Cerebellar cortex (tissue), 1 donor: ENCODE results near the gene WASL.
"Not testable (repeated sequence)": the region's sequence is repeated elsewhere in the genome, so short reads cannot be mapped to it uniquely, and the experiment has no call there.

Experiments used
- DNase-seq: peaks from one replicate; pipeline ENCODE4 v3.0.0-alpha.2; 2015; ENCODE audit warnings: low spot score

Gene WASL

DNA sequence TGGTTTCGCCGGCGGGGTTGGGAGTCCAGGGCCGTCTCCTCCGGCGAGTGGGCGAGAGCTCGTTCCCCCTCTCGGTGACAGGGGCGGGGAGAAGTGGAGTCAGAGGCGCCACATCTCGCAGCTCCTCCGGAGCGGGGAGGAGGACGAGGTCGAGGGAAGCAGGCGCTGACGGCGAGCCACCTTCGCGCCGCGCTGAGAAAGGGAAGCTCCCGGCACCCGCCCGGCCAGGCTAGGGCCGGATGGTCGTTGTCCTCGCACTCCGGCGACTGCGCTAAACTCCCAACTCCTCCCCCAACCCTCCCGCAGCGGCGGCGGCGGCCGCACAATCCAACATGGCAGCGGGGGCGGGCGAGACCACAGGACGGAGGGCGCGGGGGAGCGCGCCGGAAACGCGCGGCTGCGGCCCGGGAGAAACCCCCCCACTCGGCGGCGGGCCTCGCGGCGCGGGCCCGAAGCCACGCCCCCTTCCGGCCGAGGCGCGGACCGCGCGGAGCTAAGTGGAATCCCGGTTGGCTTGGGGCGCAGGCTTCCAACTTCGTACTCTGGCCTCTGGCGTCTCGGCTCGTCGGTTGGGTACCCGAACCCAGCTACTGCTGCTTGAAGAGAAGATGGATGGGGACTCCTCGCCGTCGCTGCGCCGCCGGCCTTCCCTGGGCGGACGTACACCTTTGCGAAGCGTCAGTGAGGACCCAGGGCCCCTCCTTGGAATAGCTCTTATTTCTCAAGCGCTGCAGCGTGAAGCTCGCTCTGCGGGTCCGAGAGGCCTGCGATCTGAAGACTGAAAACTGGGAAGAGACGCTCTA is at the start of gene WASL:
TSS of gene WASL (minus strand) at position 270 of the 803 bp plus-strand sequence. CDS start at position 1, 269 bp downstream.
- peak; percentile 87 for DNase-seq

- peak; percentile 29 for DNase-seq
Observed at GRCh38 chr7:123797673-123798531, 49.1 kb upstream of the WASL start.

GRCh38 chr7:123796568-123796967 is 47.8 kb upstream of the WASL start:
- DNase-seq, result no peak

GRCh38 chr7:123795917-123796316 is 47.1 kb upstream of the WASL start:
- no peak for DNase-seq

DNA sequence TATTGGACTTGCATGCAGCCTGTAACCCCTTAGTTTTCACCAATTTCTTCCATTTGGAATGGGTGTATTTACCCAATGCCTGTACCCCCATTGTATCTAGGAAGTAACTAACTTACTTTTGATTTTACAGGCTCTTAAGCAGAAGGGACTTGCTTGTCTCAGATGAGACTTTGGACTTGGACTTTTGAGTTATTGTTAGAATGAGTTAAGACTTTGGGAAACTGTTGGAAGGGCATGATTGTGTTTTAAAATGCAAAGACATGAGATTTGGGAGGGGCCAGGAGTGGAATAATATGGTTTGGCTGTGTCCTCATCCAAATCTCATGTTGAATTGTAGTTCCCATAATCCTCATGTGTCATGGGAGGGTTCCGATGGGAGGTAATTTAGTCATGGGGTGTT is 46.3 kb upstream of the WASL start:
- not testable (repeated sequence) for DNase-seq

GRCh38 chr7:123792547-123792946 is 43.7 kb upstream of the WASL start:
- no peak for DNase-seq

DNA sequence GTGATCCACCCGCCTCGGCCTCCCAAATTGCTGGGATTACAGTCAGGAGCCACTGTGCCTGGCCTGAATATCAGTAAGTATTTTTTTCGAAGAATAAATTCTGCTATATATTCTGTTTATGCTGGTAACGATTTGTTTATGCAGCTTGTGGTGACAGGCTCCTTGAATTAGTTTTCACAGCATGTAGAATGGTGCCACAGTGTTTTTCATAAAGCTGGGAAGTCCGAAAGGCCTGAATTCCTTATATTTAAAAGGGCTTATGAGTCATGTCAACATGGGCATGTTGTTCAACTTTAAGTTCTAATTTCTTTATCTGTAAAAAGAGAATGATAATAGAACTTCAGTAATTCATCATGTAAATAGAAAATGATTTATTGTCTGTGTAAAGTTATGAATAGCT is 42.2 kb upstream of the WASL start:
- DNase-seq, result no peak

DNA sequence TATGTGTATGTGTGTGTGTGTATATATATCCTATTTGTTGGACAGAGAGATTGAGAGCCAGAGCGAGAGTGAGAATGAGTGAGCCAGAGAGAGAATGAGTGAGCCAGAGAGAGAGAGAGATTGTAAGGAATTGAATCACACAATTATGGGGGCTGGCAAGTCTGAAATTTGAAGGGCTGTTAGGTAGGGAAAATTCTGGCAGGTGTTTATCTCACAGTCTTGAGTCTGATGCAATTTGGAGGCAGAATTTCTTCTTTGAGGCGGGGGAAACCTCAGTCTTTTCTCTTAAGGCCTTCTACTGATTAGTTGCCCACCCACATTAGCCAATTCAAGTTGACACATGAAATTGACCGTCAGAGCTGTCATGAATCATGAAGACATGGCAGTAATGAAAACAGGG is 41.0 kb upstream of the WASL start:
- no peak for DNase-seq

GRCh38 chr7:123789206-123789784 is 40.5 kb upstream of the WASL start:
- DNase-seq, result no peak

GRCh38 chr7:123788584-123788983 is 39.8 kb upstream of the WASL start:
- DNase-seq, result no peak

DNA sequence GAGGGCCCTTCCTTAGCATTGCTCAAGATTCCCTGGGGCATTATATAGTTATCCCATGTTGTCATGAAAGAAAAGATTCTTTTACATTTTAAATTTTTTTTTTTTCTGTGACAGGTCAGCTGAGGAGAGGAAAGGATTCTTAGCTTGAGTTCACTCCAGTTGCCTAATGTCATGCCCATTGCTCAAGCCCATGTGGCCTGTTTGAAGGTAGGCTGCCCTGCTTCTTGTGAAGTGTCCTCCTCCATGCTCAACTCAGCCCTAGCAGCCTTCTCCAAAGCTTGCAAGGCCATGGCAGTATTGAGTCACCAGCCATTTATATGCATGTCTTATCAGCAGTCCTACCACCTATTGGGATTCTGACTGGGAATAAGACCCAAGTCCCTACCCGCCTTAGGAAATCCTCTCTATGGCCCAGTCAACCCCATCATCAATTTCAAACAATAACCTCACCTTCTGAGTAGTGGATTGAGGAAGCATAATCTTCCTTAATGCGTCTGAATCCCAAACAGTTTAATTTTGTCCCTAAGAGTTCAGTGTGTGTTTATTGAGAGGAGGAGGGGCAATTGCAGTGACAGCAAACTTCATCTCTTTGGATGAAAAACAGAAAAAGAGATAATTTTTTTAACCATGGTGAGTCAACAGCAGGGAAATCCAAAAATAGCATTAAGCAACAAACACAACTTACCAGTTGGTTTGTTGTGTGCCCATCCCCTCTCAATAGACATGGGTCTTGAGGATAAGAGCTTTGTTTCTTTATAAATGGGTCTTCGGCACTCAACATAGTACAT is 38.6 kb upstream of the WASL start:
- DNase-seq, result no peak

DNA sequence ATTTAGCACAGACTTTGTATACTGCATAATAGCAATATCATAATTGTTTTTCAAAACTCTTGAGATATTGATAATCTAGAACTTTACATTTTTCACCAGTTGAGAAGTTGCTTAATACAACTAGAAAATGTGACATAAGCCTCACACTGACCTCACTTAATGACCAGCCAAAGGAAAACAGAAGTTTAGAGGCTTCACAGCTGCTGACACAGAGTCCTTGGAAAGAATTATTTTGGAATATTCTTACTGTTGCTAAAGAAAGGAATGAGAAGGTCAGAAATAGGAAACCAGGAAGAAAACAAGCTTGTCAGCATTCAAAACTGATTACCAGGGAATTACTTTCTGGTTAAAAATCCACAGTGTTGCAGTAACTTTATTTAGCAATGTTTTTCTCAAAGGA is 35.5 kb upstream of the WASL start:
- no peak for DNase-seq

GRCh38 chr7:123783820-123784219 is 35.0 kb upstream of the WASL start:
- DNase-seq, result no peak

- no peak for DNase-seq
Observed at GRCh38 chr7:123782071-123782798, 33.4 kb upstream of the WASL start.

DNA sequence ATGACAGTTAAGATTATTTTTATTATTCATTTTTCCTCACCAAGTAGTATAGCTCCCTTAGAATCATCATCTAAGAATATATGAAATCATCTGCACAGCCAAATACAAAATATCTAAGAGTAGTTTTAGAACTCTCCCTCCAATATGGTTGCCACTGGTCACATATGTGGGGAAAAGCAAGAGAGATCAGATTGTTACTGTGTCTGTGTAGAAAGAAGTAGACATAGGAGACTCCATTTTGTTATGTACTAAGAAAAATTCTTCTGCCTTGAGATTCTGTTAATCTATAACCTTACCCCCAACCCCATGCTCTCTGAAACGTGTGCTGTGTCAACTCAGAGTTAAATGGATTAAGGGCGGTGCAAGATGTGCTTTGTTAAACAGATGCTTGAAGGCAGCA is 31.7 kb upstream of the WASL start:
- not testable (repeated sequence) for DNase-seq

GRCh38 chr7:123774496-123774895 is 25.7 kb upstream of the WASL start:
- no peak for DNase-seq

GRCh38 chr7:123773481-123773880 is 24.7 kb upstream of the WASL start:
- DNase-seq, result no peak

DNA sequence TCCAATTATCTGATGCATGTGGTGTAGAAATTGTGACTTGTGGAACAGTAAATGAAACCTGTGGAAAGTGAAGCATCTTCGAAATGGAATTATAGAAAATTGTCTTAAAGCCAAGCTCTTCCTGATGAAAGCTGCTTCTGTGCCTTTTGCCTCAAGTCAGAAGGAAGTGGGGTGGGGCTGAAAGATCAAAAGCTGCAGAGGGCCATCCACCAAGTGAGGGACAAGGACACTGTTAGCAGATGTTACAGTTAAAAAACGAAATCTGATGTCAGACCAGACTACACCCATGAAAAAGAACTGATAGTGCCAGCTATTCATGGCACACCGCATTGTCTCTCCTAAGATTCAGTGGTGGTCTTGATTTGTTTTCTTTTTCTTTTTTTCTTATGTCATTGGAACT is 23.8 kb upstream of the WASL start:
- DNase-seq, result no peak

- no peak for DNase-seq
Observed at GRCh38 chr7:123771846-123772245, 23.0 kb upstream of the WASL start.

DNA sequence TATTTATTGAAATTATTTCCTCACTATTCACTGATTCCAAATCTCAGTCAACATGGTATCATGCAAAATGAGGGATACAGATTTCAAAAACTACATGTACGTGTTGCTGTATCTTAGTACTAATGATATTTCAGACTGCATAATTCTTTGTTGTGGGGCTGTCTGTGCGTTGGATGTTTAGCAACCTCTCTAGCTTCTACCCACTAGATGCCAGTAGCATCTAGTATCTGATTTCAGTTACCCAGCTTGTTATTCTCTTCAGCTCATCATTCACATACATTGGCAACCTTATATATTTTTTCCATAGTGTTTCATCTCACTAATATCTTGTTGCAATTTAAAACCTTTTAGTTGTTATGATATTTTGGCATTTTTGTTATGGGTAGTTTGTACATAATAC is 22.5 kb upstream of the WASL start:
- no peak for DNase-seq

DNA sequence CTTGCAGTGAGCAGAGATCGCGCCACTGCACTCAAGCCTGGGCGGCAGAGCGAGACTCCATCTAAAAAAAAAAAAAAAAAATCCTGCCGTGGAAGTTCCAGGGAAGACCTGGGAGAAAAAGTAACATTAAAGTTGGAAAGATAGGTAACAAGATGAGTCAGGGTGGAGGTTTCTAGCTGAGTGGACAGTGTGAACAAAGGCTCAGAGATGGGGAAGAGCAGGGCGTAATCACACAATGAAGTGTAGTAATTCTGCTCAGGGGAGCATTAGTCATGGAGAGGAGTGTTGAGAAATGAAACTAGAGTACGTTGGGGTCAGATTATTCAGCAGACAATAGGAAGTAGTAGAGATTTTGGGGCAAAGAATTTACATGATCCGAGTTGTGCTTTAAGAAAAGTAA is 21.6 kb upstream of the WASL start:
- DNase-seq, result no peak
